Measurements from ENCODE around the gene REC114. TPM values are rescaled to one million over a fixed set of nuclear protein-coding genes. Genes with fewer than 3 reads are reported as not detected.

REC114 gene
- total and polyA plus RNA-seq, 10 of the 15 experiments (the other 5 are each of a cell fraction or from before 2014, with no cell fraction given) = not detected

DNA sequence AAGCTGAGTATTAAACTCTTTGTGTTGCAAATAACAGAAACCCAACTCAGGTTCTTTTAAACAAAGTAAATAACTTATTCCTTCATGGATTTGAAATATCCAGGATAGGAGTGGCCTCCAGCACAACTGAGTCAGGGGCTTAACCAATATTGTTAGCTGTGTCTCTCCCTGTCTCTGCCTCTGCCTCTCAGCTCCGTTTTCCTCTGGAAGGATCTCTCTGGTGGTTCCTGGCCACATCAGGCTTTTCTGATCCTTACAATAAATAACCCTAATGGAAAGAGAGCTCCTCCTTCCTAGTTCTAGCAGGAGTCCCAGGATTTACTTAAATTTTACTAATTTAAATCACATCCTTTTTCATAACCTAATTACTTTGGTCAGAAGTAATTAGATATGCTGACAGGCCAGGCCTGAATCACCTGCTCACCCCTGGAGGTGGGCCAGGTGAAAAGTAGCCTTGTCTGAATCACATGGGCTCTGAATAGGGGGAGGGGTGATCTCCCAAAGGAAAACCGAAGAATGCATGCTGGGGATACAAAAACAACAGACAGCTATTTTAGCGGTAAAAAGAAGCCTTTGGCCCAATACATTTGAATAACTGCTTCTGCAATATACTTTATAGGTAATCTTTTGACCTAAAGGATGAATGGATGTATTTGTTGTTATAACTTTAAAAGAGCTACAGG is 75.4 kb downstream of the REC114 start:
- ChIA-PET SMC1A (ENCODE audit: uncharacterized antibody, unreplicated experiment) (no interaction called here), CTCF (no interaction called here), POLR2A (no interaction called here), RAD21 (ENCODE audit: unreplicated experiment) (no interaction called here)
- DNase-seq (ENCODE audit: low read depth, low spot score) = no peak
- Histone ChIP-seq H2AFZ (ENCODE audit: control insufficient read depth, low read depth, low read length) (no peak overlapping the region), H3K79me2 (ENCODE audit: control insufficient read depth, insufficient read depth, low read length) (no peaks in the 10 kb centered on the region), H3K36me3 (ENCODE audit: control insufficient read depth in 2 of 2, insufficient read depth in 2 of 2, low read length in 1 of 2) (no peaks in the 10 kb centered on the region), H3K4me3 (no peak overlapping the region), H3K27ac (ENCODE audit: control insufficient read depth, insufficient read depth) (no peak overlapping the region), H4K20me1 (ENCODE audit: control insufficient read depth, insufficient read depth) (no peaks in the 10 kb centered on the region), H3K4me1 (ENCODE audit: control insufficient read depth, insufficient read depth, low read length) (no peaks in the 10 kb centered on the region), H3K9ac (ENCODE audit: control insufficient read depth, insufficient read depth, low read length) (no peak overlapping the region), H3K9me3 (replicated peaks; ENCODE audit: control insufficient read depth, insufficient read depth, low read length) (no peaks in the 10 kb centered on the region), H3K4me2 (ENCODE audit: control insufficient read depth, insufficient read depth) (no peak overlapping the region), H3K27me3 (replicated peaks in 1 of 2; ENCODE audit: control insufficient read depth in 2 of 2, insufficient read depth in 2 of 2, low read length in 1 of 2) (no peaks in the 10 kb centered on the region)
- no TSS peak for BruUV-seq (replicated peaks)
- no peak for ATAC-seq
- intact Hi-C loops (cut with micrococcal nuclease; ENCODE audit: unreplicated experiment) = no loop called here
- no peak for FAIRE-seq
- TF ChIP-seq SREBF2 (IDR thresholded peaks at IDR 0.05; ENCODE audit: low read length) = no peak
- no peak for TF ChIP-seq GATAD2B (conservative IDR thresholded peaks at IDR 0.05; ENCODE audit: low read depth)
- no peak for TF ChIP-seq ZNF274 (IDR thresholded peaks at IDR 0.05; ENCODE audit: insufficient read depth, insufficient read length)
- TF ChIP-seq IKZF1 (conservative IDR thresholded peaks at IDR 0.05) = no peak
- TF ChIP-seq ZNF384 (IDR thresholded peaks at IDR 0.05; ENCODE audit: borderline replicate concordance, low read depth, low read length) = no peak
- no peak for TF ChIP-seq BCL3 (IDR thresholded peaks at IDR 0.05; ENCODE audit: borderline replicate concordance, insufficient read depth, low read depth, low read length, poor library complexity, severe bottlenecking)
- no peak for TF ChIP-seq ZBED1 (IDR thresholded peaks at IDR 0.05; ENCODE audit: borderline replicate concordance)
- TF ChIP-seq, protein P1, sequence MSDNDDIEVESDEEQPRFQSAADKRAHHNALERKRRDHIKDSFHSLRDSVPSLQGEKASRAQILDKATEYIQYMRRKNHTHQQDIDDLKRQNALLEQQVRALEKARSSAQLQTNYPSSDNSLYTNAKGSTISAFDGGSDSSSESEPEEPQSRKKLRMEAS (IDR thresholded peaks at IDR 0.05; ENCODE audit: low read depth, low read length) = no peak
- TF ChIP-seq TCF12 (IDR thresholded peaks at IDR 0.05; ENCODE audit: low read depth, low read length) = no peak
- no peak for TF ChIP-seq ZNF622 (IDR thresholded peaks at IDR 0.05)
- no peak for TF ChIP-seq SMAD1 (IDR thresholded peaks at IDR 0.05; ENCODE audit: low read depth, partially characterized antibody)
- no peak for TF ChIP-seq SRF (IDR thresholded peaks at IDR 0.05; ENCODE audit: low read depth in 2 of 2, low read length in 2 of 2)
- TF ChIP-seq, protein P2, sequence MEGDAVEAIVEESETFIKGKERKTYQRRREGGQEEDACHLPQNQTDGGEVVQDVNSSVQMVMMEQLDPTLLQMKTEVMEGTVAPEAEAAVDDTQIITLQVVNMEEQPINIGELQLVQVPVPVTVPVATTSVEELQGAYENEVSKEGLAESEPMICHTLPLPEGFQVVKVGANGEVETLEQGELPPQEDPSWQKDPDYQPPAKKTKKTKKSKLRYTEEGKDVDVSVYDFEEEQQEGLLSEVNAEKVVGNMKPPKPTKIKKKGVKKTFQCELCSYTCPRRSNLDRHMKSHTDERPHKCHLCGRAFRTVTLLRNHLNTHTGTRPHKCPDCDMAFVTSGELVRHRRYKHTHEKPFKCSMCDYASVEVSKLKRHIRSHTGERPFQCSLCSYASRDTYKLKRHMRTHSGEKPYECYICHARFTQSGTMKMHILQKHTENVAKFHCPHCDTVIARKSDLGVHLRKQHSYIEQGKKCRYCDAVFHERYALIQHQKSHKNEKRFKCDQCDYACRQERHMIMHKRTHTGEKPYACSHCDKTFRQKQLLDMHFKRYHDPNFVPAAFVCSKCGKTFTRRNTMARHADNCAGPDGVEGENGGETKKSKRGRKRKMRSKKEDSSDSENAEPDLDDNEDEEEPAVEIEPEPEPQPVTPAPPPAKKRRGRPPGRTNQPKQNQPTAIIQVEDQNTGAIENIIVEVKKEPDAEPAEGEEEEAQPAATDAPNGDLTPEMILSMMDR (IDR thresholded peaks at IDR 0.05 in 2 of 3, conservative IDR thresholded peaks at IDR 0.05 in 1 of 3; ENCODE audit: control insufficient read depth in 2 of 3, extremely low read depth in 1 of 3, insufficient read depth in 1 of 3, low read depth in 3 of 3, low read length in 3 of 3) = no peak
- no peak for TF ChIP-seq KLF5 (IDR thresholded peaks at IDR 0.05; ENCODE audit: partially characterized antibody)
- in situ Hi-C loops (cut with MboI) = no loop called here
- WGBS (ENCODE audit: insufficient coverage, insufficient replicate concordance, low lambda C conversion rate, missing lambda C conversion rate) = 74% methylated on average over 3 of the region's 3 CpGs

Measured in GM12878 (cell line).